Fibroblast of villous mesenchyme (primary cell): ENCODE data around the gene CETN3. TPM values are rescaled to one million over a fixed set of nuclear protein-coding genes. Genes with fewer than 3 reads are reported as not detected.

Experiments used
- DNase-seq: peaks from one replicate; pipeline ENCODE4 v3.0.0-alpha.2; 2010; ENCODE audit warnings: low read depth
- H3K4me3 ChIP-seq: 2 replicates; pipeline ENCODE4 v1.5.1; 2011; ENCODE audit warnings: low read depth, mild to moderate bottlenecking, low read length
- total RNA-seq: library from RNA; depleted of rRNA; stranded (reverse); fragments of >200 nt; gene quantifications from 2 replicates; pipeline ENCODE4 v1.2.3, GENCODE V29; 2012
- TF ChIP-seq, protein P1 (sequence below): IDR thresholded peaks from 2 replicates; pipeline ENCODE4 v1.5.1; 2012; ENCODE audit warnings: low read depth, mild to moderate bottlenecking, low read length; ENCODE audit not compliant: insufficient read depth

CETN3 gene
- total RNA-seq, 1 donor: 15.5 TPM

DNA sequence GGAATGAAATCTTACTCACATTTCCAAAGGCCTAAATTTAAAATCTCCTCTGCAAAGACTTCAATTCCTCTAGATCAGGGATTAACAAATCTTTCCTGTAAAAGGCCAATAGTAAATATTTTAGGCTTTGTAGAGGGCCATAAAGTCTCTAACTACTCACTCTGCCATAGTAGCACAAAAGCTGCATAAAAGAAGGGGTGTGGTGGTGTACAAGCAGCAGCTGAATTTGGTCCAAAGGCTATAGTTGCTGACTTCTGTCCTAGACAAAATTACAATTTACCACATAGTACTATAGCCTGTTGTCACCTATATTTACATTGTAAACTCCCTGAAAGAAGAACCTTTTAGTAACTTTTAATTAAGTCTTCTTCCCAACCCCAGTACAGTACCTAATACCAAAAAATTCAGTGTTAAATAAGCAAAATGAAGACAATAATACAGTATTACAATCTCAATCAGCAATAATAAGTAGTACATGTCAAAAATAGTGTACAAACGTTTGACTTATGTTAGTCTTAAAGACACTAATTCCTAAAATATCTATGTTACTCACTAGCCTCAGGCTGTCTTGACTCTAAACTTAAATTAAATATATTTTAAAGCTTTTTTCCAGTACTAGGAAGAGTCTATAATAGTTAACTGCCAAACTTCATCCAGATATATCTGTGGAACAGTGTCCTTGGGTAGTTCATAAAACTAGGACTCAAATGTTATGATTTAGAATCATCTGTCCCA is 6.9 kb downstream of the CETN3 start:
- H3K4me3 ChIP-seq: no peak overlapping the region
- TF ChIP-seq, protein P1, sequence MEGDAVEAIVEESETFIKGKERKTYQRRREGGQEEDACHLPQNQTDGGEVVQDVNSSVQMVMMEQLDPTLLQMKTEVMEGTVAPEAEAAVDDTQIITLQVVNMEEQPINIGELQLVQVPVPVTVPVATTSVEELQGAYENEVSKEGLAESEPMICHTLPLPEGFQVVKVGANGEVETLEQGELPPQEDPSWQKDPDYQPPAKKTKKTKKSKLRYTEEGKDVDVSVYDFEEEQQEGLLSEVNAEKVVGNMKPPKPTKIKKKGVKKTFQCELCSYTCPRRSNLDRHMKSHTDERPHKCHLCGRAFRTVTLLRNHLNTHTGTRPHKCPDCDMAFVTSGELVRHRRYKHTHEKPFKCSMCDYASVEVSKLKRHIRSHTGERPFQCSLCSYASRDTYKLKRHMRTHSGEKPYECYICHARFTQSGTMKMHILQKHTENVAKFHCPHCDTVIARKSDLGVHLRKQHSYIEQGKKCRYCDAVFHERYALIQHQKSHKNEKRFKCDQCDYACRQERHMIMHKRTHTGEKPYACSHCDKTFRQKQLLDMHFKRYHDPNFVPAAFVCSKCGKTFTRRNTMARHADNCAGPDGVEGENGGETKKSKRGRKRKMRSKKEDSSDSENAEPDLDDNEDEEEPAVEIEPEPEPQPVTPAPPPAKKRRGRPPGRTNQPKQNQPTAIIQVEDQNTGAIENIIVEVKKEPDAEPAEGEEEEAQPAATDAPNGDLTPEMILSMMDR: no peak
- DNase-seq: no peak

DNA sequence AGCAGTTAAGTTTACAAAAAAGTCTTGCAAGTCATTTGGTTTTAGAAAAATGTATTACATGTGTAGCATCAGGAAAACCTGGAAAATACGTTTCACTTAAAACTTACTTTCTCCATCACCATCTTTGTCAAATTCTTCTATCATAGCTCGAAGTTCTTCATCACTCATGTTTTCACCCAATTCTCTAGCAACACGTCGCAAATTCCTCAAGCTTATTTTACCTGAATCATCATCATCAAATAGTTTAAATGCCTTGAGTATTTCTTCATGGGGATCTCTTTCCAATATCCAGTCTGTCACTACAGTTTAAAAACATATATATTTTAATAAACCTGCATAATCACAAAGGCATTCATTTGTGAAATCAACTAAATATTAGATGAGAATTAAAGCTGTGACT is 10.3 kb downstream of the CETN3 start:
- DNase-seq: no peak
- TF ChIP-seq, protein P1: no peak
- H3K4me3 ChIP-seq: no peak overlapping the region

DNA sequence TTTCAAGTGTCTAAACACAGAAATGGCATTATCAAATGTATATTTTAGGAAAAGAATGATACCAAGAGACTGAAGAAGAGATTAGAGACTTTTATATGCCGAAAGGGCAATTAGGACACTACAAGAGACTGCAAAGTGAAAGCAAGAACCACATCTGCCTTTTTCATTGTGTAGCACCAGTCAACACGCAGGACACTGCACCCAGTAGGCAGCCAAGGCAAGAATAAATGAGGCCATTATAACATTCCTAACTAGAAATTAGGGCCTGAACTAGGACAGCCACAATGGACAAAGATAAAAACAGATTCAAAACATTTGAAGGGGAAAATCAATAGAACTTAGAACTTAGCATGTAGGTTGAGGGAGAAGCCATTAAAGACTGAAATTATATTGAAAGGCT is 10.8 kb downstream of the CETN3 start:
- no peak for DNase-seq
- TF ChIP-seq, protein P1: no peak
- H3K4me3 ChIP-seq: no peak overlapping the region

DNA sequence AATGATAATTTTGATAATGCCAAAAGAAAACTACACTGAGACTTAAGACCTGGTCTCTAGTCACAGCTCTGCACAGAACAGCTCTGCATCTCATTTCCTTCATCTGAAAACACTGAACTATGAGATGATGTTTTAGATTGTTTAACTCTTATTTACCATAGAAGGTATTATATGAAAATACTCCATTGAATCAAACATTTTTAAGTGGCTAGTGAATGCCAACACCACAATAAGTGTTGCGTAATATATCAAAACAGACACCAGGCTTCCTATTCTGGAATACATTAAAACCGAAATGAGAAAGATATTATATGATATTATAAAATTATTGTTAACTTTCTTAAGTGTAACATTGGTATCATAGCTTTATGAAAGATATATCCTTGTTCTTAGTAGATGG is 14.6 kb downstream of the CETN3 start:
- no peak overlapping the region for H3K4me3 ChIP-seq
- DNase-seq: no peak
- TF ChIP-seq, protein P1: no peak

DNA sequence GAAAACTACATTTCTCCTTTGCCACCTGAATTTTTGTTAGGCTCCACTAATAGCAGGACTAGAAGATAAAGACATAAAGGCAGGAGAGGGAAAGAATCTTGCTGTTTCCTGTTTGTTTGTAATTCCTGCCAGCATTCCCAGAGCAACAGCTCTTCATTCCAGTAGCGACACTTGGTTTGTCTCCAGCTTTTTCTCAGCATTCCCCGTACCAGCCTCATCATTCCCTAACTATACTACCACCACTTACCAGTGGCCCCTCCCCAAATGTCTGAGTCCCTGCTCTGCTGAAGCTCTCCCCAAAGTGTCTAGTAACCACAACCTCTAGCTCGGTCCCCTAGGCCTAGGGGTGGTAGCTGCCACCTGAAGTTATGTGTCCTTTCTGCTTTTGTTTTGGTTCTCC is 18.6 kb downstream of the CETN3 start:
- DNase-seq: peak; percentile 3
- TF ChIP-seq, protein P1: no peak
- H3K4me3 ChIP-seq: no peak overlapping the region

DNA sequence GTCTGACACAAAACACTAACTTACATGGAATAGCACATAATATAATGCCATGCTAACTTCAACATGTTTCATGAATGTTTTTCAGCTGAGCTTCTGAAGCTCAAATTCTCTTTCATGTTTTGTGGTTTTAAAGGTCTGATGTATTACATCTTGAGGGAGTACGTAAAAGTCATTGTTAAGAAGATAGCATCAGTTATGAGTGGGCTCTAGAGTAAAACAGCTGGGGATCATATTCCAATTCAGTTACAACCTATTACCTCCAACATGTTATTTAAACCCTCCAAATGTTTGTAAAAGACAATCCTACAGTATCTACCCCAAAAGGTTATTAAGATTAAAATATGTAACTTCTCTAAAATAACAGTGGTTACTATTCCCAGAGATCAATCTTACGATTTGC is 19.2 kb downstream of the CETN3 start:
- TF ChIP-seq, protein P1: no peak
- no peak for DNase-seq
- no peak overlapping the region for H3K4me3 ChIP-seq

DNA sequence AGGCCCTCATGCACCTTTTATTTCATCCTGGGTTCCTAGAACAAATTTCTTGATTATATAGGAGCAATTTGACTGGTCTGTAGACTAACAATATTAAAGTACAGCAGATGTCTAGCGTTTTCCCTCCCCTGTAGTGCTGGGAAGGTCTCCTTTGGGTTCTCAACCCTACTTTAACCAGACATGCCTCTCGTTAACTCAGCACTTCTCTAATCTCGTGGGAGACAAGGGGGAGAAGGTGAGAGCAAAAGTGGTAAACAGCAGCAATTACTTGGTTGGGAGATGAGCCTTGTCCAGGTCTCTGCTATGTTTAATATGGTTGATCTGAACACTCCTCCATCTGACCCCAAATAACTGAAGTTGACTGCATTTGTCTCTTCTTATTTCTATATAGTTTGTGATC is 22.0 kb downstream of the CETN3 start:
- no peak overlapping the region for H3K4me3 ChIP-seq
- TF ChIP-seq, protein P1: no peak
- no peak for DNase-seq
